ENCODE measurements around the gene GOLGA6L10. TPM values are rescaled to one million over a fixed set of nuclear protein-coding genes. Genes with fewer than 3 reads are reported as not detected.
"Not testable (repeated sequence)": the region's sequence is repeated elsewhere in the genome, so short reads cannot be mapped to it uniquely, and the experiment has no call there.

The GOLGA6L10 gene
- total RNA-seq, 1 donor = 1.4 TPM

DNA sequence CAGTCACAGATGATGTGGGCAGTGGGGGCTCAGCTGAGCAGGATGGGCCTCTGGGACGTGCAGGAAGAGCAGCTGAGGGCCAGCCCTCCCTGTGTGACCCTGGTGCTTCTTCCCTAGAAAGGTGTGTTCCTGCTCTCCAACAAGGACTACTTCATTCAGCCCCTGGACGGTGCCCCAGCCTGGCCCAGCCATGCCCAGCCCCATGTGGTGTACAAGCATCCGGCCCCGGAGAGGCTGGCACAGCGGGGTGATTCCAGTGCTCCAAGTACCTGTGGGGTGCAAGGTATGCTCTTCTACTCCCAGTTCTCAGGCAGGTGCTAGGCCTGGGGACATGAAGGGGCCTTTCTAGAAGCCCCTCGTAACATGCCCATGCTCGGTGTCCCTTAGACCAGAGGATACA, 48.4 kb downstream of the GOLGA6L10 start:
- Histone ChIP-seq H3K4me1 (ENCODE audit: insufficient read depth, low read length) (peaks cover 9% of the 10 kb centered on the region), H3K9me3 (ENCODE audit: low read depth, low read length) (no peaks in the 10 kb centered on the region), H3K4me3 (ENCODE audit: low read length) (no peak overlapping the region), H3K27me3 (ENCODE audit: insufficient read depth, low read length) (no peaks in the 10 kb centered on the region)

DNA sequence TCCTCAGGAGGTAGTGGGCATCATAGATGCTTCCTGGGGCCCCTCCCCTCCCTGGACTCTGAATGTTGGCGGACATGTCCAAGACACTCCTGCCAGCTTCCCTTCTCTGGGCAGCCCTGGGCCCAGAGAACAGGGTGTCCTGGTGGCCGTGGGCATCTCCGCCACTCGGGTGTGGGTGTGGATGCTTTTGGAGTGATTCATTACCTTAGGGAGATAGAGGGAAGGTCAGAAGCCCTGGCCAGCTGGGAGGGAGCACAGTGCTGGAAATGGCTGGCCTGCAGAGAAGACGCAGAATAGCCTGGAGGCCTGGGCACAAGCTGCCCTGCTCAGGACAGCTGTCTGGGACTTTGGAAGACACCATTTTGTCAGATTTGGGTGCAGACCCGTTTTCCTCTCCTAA, 48.9 kb downstream of the GOLGA6L10 start:
- not testable (repeated sequence) for H3K27me3 ChIP-seq (ENCODE audit: insufficient read depth, low read length); H3K4me3 ChIP-seq (ENCODE audit: low read length); H3K4me1 ChIP-seq (ENCODE audit: insufficient read depth, low read length); H3K9me3 ChIP-seq (ENCODE audit: low read depth, low read length)

- not testable (repeated sequence) for H3K9me3 ChIP-seq (ENCODE audit: low read depth, low read length); H3K27me3 ChIP-seq (ENCODE audit: insufficient read depth, low read length); H3K4me3 ChIP-seq (ENCODE audit: low read length); H3K4me1 ChIP-seq (ENCODE audit: insufficient read depth, low read length)
Measured at GRCh38 chr15:82299511-82299914, 49.8 kb downstream of the GOLGA6L10 start.

DNA sequence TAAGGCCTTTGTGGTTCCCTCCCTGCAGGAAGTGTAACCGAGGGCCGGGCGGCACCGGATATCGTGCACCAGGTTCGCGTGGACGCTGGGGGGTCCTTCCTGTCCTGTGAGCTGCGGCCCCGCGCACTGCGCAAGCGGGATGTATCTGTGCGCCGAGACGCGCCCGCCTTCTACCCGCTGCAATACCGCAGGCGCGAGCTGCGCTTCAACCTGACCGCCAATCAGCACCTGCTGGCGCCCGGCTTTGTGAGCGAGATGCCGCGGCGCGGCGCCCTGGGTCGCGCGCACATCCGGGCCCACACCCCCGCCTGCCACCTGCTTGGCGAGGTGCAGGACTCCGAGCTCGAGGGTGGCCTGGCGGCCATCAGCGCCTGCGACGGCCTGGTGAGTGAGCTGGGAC, 50.8 kb downstream of the GOLGA6L10 start:
- Histone ChIP-seq H3K4me1 (ENCODE audit: insufficient read depth, low read length) (peaks cover 9% of the 10 kb centered on the region), H3K4me3 (ENCODE audit: low read length) (no peak overlapping the region), H3K27me3 (ENCODE audit: insufficient read depth, low read length) (no peaks in the 10 kb centered on the region), H3K9me3 (ENCODE audit: low read depth, low read length) (no peaks in the 10 kb centered on the region)

- no peak overlapping the region for H3K4me3 ChIP-seq (ENCODE audit: low read length)
- no peaks in the 10 kb centered on the region for H3K9me3 ChIP-seq (ENCODE audit: low read depth, low read length)
- no peaks in the 10 kb centered on the region for H3K27me3 ChIP-seq (ENCODE audit: insufficient read depth, low read length)
- peaks cover 9% of the 10 kb centered on the region for H3K4me1 ChIP-seq (ENCODE audit: insufficient read depth, low read length)
Measured at GRCh38 chr15:82298032-82298431, 51.2 kb downstream of the GOLGA6L10 start.

GRCh38 chr15:82297546-82297945, 51.7 kb downstream of the GOLGA6L10 start:
- Histone ChIP-seq H3K9me3 (ENCODE audit: low read depth, low read length) (no peaks in the 10 kb centered on the region), H3K4me1 (ENCODE audit: insufficient read depth, low read length) (peaks cover 9% of the 10 kb centered on the region), H3K4me3 (ENCODE audit: low read length) (no peak overlapping the region), H3K27me3 (ENCODE audit: insufficient read depth, low read length) (no peaks in the 10 kb centered on the region)

DNA sequence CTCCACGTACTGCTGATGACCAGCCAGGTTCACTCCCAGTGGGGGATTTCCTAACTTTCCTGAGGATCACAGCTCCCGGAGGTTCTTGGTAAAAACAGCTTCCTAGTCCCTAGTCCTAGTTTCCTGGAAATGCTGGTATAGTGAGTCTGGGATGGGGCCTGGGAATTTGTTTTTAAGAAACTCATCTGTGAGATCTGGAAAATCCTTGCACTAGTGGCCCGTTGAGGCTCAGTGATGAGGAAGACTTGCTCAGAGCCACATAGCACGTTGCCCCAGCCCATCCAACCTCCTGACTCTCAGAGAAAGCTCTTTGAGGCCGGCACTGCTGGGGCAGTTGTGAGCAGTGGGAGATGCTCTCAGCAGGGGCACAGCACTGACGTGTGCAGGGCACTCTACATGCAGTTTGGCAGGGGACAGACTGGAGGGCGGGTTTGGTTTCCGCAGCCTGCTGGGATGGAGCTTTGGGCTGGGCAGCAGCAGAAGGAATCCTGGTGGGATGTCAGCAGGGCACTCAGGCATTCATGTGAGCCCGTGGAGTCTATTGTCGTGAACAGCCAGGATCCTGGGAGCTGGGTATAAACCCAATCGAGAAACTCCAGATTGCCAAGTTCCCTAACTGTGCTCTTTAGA, 55.1 kb downstream of the GOLGA6L10 start:
- H3K27me3 ChIP-seq (ENCODE audit: insufficient read depth, low read length) = no peaks in the 10 kb centered on the region
- H3K4me1 ChIP-seq (ENCODE audit: insufficient read depth, low read length) = peaks cover 9% of the 10 kb centered on the region
- no peak overlapping the region for H3K4me3 ChIP-seq (ENCODE audit: low read length)
- H3K9me3 ChIP-seq (ENCODE audit: low read depth, low read length) = no peaks in the 10 kb centered on the region

DNA sequence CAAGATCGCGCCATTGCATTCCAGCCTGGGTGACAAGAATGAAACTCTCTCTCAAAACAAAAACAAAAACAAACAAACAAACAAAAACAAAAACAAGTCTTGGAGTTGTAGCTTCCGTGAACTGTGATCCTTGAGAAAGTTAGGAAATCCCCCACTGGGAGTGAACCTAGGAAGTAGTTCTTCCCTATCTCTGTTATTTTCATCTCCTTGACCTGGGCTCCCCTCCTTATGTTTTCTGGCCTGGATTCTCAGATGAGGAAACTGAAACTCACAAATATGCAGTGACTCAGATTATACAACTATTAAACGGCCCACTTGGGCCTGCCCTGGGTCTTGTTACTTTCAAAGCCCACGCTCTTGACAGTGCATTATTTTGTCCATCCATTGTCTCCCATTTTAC, 57.0 kb downstream of the GOLGA6L10 start:
- H3K9me3 ChIP-seq (ENCODE audit: low read depth, low read length) = no peaks in the 10 kb centered on the region
- H3K4me3 ChIP-seq (ENCODE audit: low read length) = no peak overlapping the region
- H3K27me3 ChIP-seq (ENCODE audit: insufficient read depth, low read length) = no peaks in the 10 kb centered on the region
- H3K4me1 ChIP-seq (ENCODE audit: insufficient read depth, low read length) = no peaks in the 10 kb centered on the region

Other genes with a start within 250 kb of the GOLGA6L10 start
- gene EFL1, start 86.7 kb downstream of the GOLGA6L10 start, total RNA-seq = 10.8 TPM
- 2.1 TPM for gene SAXO2, start 86.7 kb downstream of the GOLGA6L10 start, total RNA-seq
- gene GOLGA6L9, start 80.3 kb upstream of the GOLGA6L10 start, total RNA-seq = 1.7 TPM
- gene RPS17, start 191.0 kb upstream of the GOLGA6L10 start, total RNA-seq = 2,519 TPM